NCI-H345 treated with DMSO at 0.1 percent for 48 hours (cell line): Measurements from ENCODE around the gene SLC12A7.

Experiments used
- DNase-seq: peaks from one replicate; lab custom pipeline; 2025; ENCODE audit not compliant: unreplicated experiment; lab: John Stamatoyannopoulos, UW

The SLC12A7 gene

DNA sequence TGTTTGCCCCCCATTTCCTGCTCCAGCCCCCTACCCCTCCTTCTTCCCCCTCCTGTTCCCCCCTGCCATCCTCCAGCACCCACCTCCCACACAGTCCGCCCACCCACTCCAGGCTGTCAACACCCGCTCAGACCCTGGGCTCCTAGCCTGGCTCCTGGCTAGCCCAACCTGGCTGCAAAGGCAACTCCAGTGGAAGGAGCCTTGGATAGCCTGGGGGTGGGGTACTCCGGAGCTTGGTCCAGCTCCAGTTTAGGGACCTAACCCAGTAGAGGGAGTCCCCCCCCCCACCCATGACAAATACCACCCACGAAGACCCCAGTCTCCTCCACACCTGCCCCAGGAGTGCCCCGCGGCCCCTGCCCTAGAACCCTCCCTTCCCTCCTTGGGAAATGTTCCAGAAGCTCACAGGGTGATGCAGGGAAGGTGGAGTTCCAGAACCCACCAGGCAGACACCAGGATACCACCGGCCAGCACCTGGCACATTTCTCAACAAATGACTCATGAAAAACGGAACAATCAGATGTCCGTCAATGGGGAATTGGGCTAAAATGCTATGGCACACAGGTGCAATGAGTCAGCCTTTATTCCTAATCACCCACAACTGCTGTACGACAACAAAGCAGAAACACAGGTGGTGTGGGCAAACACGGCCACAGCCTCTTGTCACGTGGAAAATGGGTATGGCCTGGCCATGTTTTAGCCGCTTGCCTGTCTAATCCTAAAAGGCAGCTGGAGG, 901 bp upstream of the SLC12A7 start:
- DNase-seq = no peak

DNA sequence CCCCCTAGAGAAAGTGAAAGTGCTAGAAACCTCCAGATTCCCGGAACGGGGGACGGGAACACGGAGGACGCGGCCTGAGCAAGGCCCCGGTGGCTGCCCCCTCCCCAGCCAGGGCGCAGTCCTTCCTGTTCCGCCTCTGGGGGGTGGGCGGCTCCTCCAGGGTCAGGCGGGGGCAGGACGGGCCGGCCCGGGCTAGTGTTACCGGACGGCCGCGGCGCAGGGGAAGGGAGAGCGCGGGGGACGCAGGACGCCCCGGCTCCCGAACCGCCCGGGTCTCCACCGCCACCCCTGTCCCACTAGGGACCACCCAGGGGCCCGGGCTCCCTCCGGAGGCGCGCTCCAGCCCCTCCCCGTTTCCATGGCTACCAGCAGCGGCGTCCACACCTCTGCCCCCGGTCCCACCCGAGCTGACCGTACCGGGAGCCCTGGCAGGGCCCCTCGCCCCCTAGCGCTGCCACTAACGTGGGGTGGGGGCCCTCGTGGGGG, 579 bp downstream of the SLC12A7 start:
- no peak for DNase-seq

DNA sequence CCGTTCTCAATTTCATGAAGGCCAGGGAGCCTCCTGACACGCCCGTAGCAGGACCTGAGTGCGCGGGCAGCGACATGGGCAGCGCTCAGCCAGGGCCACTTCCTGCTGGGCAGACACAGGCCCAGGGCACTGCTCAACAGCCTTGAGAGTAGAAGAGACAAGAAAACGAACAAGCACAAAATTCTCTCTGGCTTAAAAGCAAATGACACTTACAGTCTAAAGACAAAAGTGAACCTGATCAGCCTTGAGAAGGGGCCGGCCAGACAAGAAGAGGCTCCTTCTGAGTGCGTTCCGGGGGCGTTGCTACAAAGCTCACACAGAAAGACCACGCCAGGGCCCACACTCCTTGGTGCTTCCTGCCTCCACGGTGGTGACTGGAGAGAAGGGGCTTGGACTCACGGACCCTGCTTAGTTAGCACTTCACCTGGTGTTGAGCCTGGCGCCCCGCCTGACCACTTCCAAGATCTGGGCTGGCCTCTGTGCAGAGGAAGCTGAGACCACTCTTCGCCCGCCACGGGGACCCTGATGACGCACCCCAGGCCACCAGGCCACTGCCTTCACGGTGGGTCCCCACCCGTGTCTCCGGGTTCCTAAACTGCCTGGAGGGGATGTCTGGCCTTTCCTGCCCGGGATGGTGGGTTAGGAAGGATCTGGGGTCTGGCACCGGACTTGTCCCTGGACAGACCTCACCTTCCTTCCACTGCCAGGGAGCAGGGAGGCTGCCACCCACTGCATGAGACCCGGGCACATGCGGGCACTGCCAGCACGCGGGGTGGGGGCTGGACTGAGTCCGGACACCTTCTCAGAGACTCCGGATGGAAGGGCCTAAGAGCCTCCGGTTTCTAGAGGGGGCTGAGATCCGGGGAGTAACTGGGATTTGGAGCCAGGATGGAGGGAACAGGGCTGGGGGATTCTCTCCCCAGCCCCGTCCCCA, 1.3 kb downstream of the SLC12A7 start:
- DNase-seq = no peak

DNA sequence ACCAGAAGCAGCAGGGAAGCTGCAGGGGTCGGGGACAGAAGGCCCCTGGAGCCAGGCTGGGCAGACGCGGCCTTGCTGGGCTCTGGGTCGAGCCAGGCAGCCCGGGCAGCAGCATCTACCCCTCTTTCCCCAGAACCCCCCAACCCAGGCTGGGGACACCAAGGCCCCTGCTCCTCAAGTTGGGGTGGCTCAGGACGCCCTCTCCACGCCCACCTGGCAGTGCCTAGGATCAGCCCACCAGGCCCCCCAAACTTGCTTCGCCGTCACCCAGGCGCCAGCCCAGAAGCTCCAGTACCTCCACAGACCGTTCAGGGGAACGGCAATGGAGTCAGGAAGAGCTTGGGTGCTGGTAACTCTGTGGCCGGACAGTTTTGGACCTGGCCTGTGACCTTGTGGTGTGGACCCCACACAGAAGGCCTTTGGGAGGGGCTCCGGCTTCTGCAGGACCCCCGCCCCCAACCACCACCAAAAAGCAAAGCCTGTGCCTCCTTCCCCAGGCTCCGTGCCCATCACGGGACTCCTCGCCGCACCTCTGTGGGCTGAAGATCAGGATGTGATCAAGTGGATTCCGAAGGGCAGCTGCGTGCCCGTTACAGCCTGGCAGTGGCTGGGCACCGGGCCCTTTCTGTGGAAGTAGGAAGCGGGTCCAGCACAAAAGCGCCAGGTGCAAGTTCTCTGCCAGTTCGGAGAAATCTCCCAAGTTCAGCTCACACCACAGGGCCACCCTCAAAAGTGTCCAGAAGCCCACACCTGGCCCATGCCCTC, 2.1 kb downstream of the SLC12A7 start:
- no peak for DNase-seq

DNA sequence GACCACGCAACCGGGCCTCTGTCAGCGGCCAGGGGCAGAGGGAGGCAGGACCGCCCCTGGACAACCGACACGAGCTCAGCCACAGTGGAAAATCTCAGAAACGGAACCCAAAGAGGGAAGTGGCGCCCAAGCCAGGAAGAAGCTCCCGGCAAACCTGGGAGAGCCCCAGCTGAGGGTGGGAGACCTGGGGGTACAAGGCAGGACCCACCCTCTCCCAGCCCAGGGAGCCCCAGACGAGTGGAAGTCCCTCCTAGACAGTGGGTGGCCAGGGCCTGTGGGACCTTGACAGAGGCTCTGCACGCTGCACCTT, 3.0 kb downstream of the SLC12A7 start:
- no peak for DNase-seq

DNA sequence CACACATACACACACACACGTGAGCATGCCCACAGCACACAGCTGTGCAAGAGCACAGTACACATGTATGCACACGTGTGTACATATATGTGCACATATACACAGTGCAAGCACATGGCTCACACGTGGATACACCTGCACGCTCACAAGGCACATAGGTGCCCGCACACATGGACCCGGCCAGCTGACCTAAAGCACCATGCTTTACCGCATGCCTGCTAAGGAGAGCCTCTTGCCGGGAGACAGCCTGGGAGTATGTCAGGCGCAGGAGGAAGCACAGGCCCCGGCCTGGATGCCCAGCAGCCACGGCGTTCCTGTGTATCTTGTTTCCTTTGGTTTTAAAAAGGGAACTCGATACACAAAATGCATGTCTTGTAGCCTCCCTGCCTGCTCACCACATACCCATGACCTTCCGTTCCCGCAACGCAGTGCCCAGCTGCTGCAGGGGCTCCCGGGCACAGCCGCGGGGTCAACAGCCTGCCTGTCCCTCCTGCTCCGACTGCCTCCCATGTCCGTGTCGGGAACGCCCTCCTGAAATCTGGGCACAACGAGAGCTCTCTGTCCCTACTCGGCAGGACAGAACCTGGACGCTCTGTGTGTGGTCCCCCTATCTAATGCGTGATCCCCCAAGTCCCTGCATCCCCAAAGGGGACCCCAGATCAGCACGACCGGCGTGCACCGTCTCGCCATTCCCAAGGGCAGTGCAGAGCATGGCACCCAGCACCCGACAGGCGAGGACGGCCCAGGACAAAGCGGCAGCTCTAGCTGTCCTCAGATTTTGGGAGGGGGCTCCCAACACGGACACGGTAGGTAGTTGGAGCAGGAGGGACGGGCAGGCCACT, 3.6 kb downstream of the SLC12A7 start:
- no peak for DNase-seq

DNA sequence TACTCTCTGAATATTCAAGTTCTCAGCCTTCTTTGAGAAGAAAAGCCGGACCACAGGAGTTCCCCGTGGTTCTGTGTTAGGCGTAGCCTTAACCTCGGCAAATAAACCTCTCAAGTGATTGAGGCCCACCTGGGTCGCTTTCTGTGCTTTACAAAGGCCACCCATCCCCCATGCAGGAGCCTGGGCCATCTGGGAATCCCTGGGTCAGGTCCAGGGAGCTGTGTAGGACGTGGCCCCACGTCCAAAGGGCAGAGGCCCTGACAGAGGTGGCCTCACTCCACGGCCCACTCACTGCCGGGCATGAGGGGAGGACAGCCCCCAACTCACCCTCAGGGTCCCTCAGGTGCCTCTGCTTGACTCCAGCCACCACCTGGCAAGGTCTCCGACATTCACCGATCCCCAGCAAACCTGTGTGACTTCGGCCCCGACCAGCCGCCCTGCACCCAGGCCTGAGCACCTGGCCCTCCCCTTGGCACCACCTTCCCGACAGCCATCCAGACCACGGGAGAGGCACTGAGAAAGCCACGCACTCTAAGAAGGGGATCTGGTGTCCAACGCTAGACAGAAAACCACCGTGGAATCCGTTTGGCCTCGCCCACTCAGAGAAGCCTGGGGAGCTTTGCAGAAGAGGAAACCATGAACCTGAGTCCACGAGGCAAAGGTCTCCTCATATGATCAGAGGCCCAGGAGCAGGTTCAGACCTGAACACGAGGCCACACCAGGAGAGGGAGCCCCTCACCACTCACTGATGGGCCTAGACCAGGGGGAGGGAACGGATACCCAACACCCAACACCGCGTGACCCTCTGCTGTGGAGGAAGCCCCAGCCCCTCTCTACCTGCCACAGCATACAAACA, 4.5 kb downstream of the SLC12A7 start:
- no peak for DNase-seq

DNA sequence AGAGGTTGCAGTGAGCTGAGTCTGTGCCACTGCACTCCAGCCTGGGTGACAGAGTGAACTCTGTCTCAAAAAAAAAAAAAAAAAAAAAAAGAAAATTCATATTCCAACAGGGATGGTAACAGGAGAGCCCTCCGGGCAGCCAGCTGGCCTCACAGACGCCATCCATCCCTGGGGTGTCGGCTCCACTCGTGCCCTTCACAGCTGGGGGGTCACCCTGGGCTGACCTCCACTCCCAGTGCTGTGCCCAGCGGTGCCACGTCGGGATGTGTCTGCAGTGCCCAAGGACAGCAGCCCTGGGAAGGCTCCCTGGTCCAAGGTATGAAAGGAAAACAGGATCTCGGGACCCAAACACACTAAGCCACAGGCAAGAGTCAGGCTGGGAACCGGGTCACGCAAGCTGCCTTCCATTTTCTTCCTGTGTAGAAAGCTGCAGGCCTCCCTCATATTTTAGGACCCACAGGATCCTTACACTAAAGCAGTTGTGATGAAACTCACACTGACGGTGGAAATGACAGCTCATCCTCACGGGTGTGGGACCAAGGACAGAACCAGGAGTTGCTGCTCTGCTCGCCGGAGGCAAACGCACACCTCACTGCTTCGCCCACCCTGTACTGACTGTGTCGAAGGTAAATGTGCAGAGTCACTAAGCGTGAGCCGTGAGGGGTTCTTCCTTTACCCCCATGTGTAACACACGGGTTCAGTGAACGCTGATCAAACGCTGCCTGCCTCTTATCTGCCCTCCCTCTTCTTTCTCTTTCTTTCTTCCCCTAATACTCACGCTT, 5.3 kb downstream of the SLC12A7 start:
- DNase-seq = no peak

DNA sequence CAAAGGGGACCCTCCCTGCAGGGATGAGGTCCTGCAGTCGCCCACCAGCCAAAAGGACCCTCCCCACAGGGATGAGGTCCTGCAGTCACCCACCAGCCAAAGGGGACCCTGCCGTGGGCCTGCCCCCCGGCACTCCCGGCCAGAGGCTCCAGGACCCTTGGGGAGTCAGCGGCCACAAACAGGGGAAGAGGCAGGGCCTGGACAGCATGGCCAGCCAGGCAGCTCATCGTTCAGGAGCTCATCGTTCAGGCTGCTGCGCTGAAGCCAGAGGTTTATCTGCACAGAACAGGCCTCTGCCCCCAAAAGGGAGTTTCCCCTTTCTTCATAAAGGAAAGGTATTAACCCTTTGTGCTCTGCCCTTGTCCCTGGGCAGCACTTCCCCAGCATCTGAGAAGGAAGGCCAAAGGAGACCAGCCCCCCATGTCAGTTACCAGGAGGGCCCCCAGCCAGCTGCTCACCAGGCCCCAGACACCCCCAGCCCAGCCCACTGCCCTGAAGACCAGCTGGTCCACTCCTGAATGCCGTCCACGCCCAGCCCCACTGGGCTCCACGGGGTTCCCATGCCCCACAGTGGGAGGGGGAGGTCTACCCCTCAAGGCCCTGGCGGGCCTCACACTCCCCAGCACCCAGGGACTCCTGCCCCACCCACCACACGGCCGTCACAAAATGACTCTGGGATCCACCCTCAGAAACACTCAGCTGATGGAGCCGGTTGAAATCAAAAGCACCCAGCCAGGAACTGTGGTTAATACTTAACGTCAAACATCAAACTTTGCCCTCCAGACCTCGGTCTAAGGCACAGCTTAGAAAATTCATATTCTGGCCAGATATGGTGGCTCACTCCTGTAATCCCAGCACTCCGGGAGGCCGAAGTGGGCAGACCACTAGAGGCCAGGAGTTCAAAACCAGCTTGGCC, 6.3 kb downstream of the SLC12A7 start:
- DNase-seq = no peak

DNA sequence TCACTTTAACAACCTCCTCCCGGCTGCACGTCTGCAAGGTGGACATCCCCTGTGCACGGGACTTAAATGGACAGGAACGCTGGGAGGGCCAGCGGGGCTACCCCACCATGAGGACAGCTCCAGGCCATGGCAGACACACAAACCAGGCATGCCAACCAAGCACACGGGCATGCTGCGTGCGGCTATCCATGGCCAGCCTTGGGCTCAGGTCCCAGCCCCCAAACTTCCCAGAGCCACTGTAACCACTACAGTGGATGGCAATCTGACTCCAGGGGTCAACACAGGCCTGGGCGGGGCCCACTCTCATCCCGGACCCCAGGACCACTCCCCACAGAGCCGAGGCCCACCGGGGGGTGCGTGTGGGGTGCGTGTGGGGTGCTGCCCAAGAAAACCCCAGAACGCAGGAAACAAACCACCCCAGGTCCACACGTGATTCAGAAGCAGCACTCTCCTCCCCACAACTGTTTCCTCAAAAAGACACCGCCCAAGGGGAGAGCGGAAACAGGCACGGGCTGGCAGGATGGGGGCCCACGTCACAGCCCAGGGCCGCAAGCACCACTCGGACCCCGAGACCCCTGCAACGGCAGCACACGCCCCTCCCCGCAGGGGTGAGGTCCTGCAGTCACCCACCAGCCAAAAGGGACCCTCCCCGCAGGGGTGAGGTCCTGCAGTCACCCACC, 7.4 kb downstream of the SLC12A7 start:
- DNase-seq = no peak

DNA sequence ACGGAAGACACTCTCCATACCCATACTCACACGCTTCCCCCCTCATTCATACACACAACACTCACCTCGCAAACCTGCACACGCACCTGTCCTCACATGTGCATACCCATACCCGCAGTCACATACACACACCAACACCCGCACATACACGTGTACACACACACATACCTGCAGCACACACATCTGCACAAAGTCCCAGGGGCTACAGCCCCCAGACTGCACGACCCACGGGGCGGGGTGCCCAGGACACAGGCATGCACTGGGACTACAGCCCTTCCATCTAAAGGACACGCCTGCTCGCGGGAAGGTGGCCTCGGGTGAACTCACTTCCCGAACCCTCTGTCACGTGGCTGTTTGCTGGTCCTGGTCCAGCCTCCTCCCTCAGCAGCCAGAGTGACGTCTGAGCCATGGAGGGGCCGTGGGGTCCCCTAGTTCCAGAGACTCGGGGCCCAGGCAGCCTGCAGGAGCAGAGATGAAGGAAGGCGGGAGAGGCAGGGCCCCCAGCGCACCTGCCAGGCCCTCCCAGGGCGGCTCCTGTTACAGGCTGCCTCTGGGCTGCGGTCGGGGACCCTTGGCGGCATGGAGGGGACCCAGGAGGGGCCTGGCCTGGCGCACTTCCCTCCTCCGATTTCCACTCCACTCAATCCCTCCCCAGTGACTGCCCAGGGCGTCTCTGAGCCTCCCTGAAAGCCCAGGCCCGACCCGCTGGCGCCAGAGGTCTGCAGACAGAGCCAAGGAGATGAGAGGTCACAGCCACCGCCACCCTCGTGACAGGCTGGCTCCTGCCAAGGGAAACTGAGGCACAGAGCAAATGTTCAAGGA, 8.1 kb downstream of the SLC12A7 start:
- DNase-seq = no peak

DNA sequence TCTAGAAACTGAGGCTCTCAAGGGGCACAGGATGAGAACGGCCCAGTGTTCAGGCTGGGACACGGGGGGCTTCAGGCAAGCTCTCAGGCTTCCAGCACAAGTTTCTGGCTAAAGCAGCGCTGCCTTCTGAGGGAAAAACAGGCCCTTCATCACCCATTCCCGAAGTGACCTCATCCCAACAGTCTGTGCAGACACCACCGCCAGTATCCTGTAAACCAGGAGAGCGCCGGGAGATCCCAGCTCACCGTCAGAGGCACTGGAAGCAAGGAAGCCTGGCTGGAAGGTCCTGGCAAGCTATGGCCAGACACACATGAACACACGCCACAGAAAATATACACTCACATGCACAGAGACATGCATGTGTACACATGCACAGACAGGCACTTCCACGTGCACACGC, 8.8 kb downstream of the SLC12A7 start:
- no peak for DNase-seq

DNA sequence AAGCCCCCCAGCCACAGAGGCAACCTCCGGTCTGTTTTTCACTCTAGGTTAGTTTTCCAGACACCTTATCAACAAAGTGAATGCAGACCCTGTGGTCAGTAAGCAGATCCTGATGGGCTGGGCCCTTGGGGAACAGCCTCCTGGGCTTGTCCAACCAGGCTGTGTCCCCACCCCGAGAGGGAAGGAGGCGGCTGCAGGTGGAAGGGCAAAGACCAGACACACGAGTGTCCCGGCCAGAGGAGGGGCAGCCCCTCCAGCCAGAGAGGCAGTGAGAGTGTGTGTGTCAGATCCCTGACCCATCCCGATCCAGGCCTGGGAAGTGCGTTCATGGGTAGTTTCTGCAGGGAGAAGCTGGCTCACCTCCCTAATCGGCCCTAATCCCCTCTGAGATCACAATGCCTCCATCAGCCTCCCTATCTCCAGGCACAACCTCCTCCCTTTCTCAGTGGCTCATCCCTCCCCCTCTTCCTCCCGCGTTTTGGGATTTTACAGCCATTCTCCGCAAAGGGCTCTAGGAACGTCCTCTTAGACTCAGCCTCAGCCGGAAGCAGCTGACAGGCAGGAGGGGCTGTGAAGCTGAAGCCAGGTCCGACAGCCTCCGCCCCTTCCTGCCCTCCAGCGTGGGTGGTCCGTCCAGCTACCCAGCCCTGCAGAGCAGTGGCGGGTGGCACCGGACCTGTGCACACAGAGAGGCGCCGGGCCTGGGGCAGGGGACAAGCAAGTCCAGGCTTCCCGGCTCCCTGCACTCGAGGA, 9.7 kb downstream of the SLC12A7 start:
- DNase-seq = no peak

DNA sequence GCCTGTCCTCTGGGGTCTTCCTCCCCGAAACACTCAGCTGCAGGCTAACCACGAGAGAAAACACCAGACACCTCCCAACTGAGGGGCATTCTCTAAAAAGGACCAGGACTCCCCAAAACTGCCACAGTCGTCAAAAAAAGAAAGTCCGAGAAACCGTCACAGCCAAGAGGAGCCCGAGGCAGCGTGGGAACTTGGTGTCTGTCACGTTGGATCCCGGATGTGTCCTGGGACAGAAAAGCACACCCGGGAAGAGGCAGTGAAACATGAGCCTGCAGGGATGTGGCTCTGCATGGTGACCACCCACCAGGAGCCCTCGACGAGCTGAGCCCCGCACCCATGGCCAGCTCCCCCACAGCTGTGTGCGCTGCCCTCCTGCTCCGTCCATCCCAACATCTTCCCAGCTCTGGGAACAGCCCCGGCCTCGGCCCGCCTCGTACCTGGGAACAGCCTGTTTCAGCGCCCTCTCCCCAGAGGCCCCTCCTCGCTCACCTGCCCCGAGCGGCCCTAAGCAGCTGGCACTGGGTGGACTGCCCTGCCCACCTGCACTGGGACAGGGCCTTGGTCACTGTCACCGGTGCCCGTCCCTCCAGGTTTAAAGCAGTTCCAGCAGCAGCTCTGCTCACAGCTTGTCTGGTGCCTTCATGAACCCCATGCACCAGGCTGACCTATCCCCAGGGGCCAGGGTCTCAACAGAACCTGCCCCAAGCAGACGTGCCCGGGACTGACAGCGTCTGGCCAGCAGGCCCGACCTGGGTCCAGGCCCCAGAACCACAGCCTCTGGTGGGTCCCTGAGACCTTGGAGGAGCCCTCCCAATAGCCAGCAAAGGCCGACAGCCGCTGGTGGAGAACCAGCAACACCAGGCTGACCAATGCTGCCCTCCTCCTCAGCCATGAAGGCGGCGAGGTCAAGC, 10.9 kb downstream of the SLC12A7 start:
- no peak for DNase-seq
